ENCODE results near the gene PLEKHM3.

Gene PLEKHM3

GRCh38 chr2:208012449-208012848 lies 12.9 kb downstream of the PLEKHM3 start:
- no peak overlapping the region for H3K27ac ChIP-seq (ENCODE audit: low read depth, low read length)
- no peak overlapping the region for H3K4me3 ChIP-seq (ENCODE audit: low read depth, low read length)

GRCh38 chr2:208010506-208010905 lies 14.8 kb downstream of the PLEKHM3 start:
- Histone ChIP-seq H3K27ac (ENCODE audit: low read depth, low read length) (no peak overlapping the region), H3K9ac (ENCODE audit: low read depth, low read length) (no peak overlapping the region), H3K4me1 (ENCODE audit: control insufficient read depth, insufficient read depth, low read length) (peaks cover 21% of the 10 kb centered on the region), H3K9me3 (ENCODE audit: control insufficient read depth, insufficient read depth, low read length) (no peaks in the 10 kb centered on the region), H3K4me3 (ENCODE audit: low read depth, low read length) (no peak overlapping the region), H3K27me3 (ENCODE audit: control insufficient read depth, insufficient read depth, low read length) (no peaks in the 10 kb centered on the region), H3K36me3 (ENCODE audit: control insufficient read depth, insufficient read depth, low read length) (no peaks in the 10 kb centered on the region)

More at GRCh38 chr2:208012449-208012848, 12.9 kb downstream of the PLEKHM3 start:
- no peaks in the 10 kb centered on the region for H3K36me3 ChIP-seq (ENCODE audit: control insufficient read depth, insufficient read depth, low read length)
- H3K27me3 ChIP-seq (ENCODE audit: control insufficient read depth, insufficient read depth, low read length), result no peaks in the 10 kb centered on the region
- no peak overlapping the region for H3K9ac ChIP-seq (ENCODE audit: low read depth, low read length)
- H3K4me1 ChIP-seq (ENCODE audit: control insufficient read depth, insufficient read depth, low read length), result 0 out of 2 replicates have a peak, but pooled peaks cover 5% of the 10 kb centered on the region
- H3K9me3 ChIP-seq (ENCODE audit: control insufficient read depth, insufficient read depth, low read length), result no peaks in the 10 kb centered on the region

- no peaks in the 10 kb centered on the region for H3K9me3 ChIP-seq (ENCODE audit: control insufficient read depth, insufficient read depth, low read length)
- no peaks in the 10 kb centered on the region for H3K27me3 ChIP-seq (ENCODE audit: control insufficient read depth, insufficient read depth, low read length)
- no peak overlapping the region for H3K4me3 ChIP-seq (ENCODE audit: low read depth, low read length)
- H3K36me3 ChIP-seq (ENCODE audit: control insufficient read depth, insufficient read depth, low read length), result no peaks in the 10 kb centered on the region
- H3K4me1 ChIP-seq (ENCODE audit: control insufficient read depth, insufficient read depth, low read length), result peaks cover 21% of the 10 kb centered on the region
- H3K9ac ChIP-seq (ENCODE audit: low read depth, low read length), result no peak overlapping the region
- no peak overlapping the region for H3K27ac ChIP-seq (ENCODE audit: low read depth, low read length)
Measured at GRCh38 chr2:208006833-208007232, 18.5 kb downstream of the PLEKHM3 start.

- Histone ChIP-seq H3K27me3 (ENCODE audit: control insufficient read depth, insufficient read depth, low read length) (no peaks in the 10 kb centered on the region), H3K36me3 (ENCODE audit: control insufficient read depth, insufficient read depth, low read length) (no peaks in the 10 kb centered on the region), H3K27ac (ENCODE audit: low read depth, low read length) (no peak overlapping the region), H3K9ac (ENCODE audit: low read depth, low read length) (no peak overlapping the region), H3K4me1 (ENCODE audit: control insufficient read depth, insufficient read depth, low read length) (peaks cover 21% of the 10 kb centered on the region), H3K9me3 (ENCODE audit: control insufficient read depth, insufficient read depth, low read length) (no peaks in the 10 kb centered on the region), H3K4me3 (ENCODE audit: low read depth, low read length) (no peak overlapping the region; the same call in 1 of the 2 replicates)
Measured at GRCh38 chr2:208006337-208006736, 19.0 kb downstream of the PLEKHM3 start.

GRCh38 chr2:208001924-208002323 lies 23.4 kb downstream of the PLEKHM3 start:
- H3K9ac ChIP-seq (ENCODE audit: low read depth, low read length), result no peak overlapping the region
- H3K27me3 ChIP-seq (ENCODE audit: control insufficient read depth, insufficient read depth, low read length), result no peaks in the 10 kb centered on the region
- H3K4me3 ChIP-seq (ENCODE audit: low read depth, low read length), result no peak overlapping the region
- 0 out of 2 replicates have a peak, but pooled peaks cover 2% of the 10 kb centered on the region for H3K36me3 ChIP-seq (ENCODE audit: control insufficient read depth, insufficient read depth, low read length)
- H3K4me1 ChIP-seq (ENCODE audit: control insufficient read depth, insufficient read depth, low read length), result peaks cover 14% of the 10 kb centered on the region
- H3K9me3 ChIP-seq (ENCODE audit: control insufficient read depth, insufficient read depth, low read length), result no peaks in the 10 kb centered on the region
- no peak overlapping the region for H3K27ac ChIP-seq (ENCODE audit: low read depth, low read length)

GRCh38 chr2:208000701-208001395 lies 24.5 kb downstream of the PLEKHM3 start:
- Histone ChIP-seq H3K36me3 (ENCODE audit: control insufficient read depth, insufficient read depth, low read length) (0 out of 2 replicates have a peak, but pooled peaks cover 2% of the 10 kb centered on the region), H3K9me3 (ENCODE audit: control insufficient read depth, insufficient read depth, low read length) (no peaks in the 10 kb centered on the region), H3K4me3 (ENCODE audit: low read depth, low read length) (no peak overlapping the region), H3K9ac (ENCODE audit: low read depth, low read length) (no peak overlapping the region), H3K4me1 (ENCODE audit: control insufficient read depth, insufficient read depth, low read length) (peaks cover 3% of the 10 kb centered on the region; the same call in 1 of the 2 replicates), H3K27ac (ENCODE audit: low read depth, low read length) (no peak overlapping the region), H3K27me3 (ENCODE audit: control insufficient read depth, insufficient read depth, low read length) (no peaks in the 10 kb centered on the region)

- no peaks in the 10 kb centered on the region for H3K27me3 ChIP-seq (ENCODE audit: control insufficient read depth, insufficient read depth, low read length)
- peaks cover 2% of the 10 kb centered on the region; the same call in 1 of the 2 replicates for H3K36me3 ChIP-seq (ENCODE audit: control insufficient read depth, insufficient read depth, low read length)
- H3K9ac ChIP-seq (ENCODE audit: low read depth, low read length), result no peak overlapping the region
- no peaks in the 10 kb centered on the region for H3K9me3 ChIP-seq (ENCODE audit: control insufficient read depth, insufficient read depth, low read length)
- no peak overlapping the region for H3K27ac ChIP-seq (ENCODE audit: low read depth, low read length)
- H3K4me3 ChIP-seq (ENCODE audit: low read depth, low read length), result no peak overlapping the region
- no peaks in the 10 kb centered on the region for H3K4me1 ChIP-seq (ENCODE audit: control insufficient read depth, insufficient read depth, low read length)
Measured at GRCh38 chr2:207996848-207997247, 28.5 kb downstream of the PLEKHM3 start.

- Histone ChIP-seq H3K4me3 (ENCODE audit: low read depth, low read length) (no peak overlapping the region), H3K9me3 (ENCODE audit: control insufficient read depth, insufficient read depth, low read length) (no peaks in the 10 kb centered on the region), H3K27ac (ENCODE audit: low read depth, low read length) (no peak overlapping the region)
Measured at GRCh38 chr2:207995887-207996286, 29.4 kb downstream of the PLEKHM3 start.

GRCh38 chr2:207993151-207993763 lies 32.1 kb downstream of the PLEKHM3 start:
- Histone ChIP-seq H3K4me1 (ENCODE audit: control insufficient read depth, insufficient read depth, low read length) (no peaks in the 10 kb centered on the region), H3K27ac (ENCODE audit: low read depth, low read length) (no peak overlapping the region), H3K9ac (ENCODE audit: low read depth, low read length) (no peak overlapping the region)

More at GRCh38 chr2:207995887-207996286, 29.4 kb downstream of the PLEKHM3 start:
- Histone ChIP-seq H3K36me3 (ENCODE audit: control insufficient read depth, insufficient read depth, low read length) (peaks cover 2% of the 10 kb centered on the region; the same call in 1 of the 2 replicates), H3K4me1 (ENCODE audit: control insufficient read depth, insufficient read depth, low read length) (no peaks in the 10 kb centered on the region), H3K27me3 (ENCODE audit: control insufficient read depth, insufficient read depth, low read length) (no peaks in the 10 kb centered on the region), H3K9ac (ENCODE audit: low read depth, low read length) (no peak overlapping the region)

GRCh38 chr2:207991944-207992343 lies 33.4 kb downstream of the PLEKHM3 start:
- H3K4me3 ChIP-seq (ENCODE audit: low read depth, low read length), result no peak overlapping the region
- H3K9ac ChIP-seq (ENCODE audit: low read depth, low read length), result no peak overlapping the region
- H3K9me3 ChIP-seq (ENCODE audit: control insufficient read depth, insufficient read depth, low read length), result no peaks in the 10 kb centered on the region
- no peaks in the 10 kb centered on the region for H3K27me3 ChIP-seq (ENCODE audit: control insufficient read depth, insufficient read depth, low read length)
- no peaks in the 10 kb centered on the region; the same call in 1 of the 2 replicates for H3K36me3 ChIP-seq (ENCODE audit: control insufficient read depth, insufficient read depth, low read length)
- H3K27ac ChIP-seq (ENCODE audit: low read depth, low read length), result no peak overlapping the region
- no peaks in the 10 kb centered on the region for H3K4me1 ChIP-seq (ENCODE audit: control insufficient read depth, insufficient read depth, low read length)

More at GRCh38 chr2:207993151-207993763, 32.1 kb downstream of the PLEKHM3 start:
- Histone ChIP-seq H3K9me3 (ENCODE audit: control insufficient read depth, insufficient read depth, low read length) (no peaks in the 10 kb centered on the region), H3K36me3 (ENCODE audit: control insufficient read depth, insufficient read depth, low read length) (no peaks in the 10 kb centered on the region; the same call in 1 of the 2 replicates), H3K27me3 (ENCODE audit: control insufficient read depth, insufficient read depth, low read length) (no peaks in the 10 kb centered on the region), H3K4me3 (ENCODE audit: low read depth, low read length) (no peak overlapping the region)

GRCh38 chr2:207990784-207991183 lies 34.5 kb downstream of the PLEKHM3 start:
- no peaks in the 10 kb centered on the region for H3K4me1 ChIP-seq (ENCODE audit: control insufficient read depth, insufficient read depth, low read length)
- H3K9me3 ChIP-seq (ENCODE audit: control insufficient read depth, insufficient read depth, low read length), result no peaks in the 10 kb centered on the region
- no peak overlapping the region for H3K9ac ChIP-seq (ENCODE audit: low read depth, low read length)
- no peaks in the 10 kb centered on the region for H3K27me3 ChIP-seq (ENCODE audit: control insufficient read depth, insufficient read depth, low read length)
- no peak overlapping the region for H3K4me3 ChIP-seq (ENCODE audit: low read depth, low read length)
- H3K27ac ChIP-seq (ENCODE audit: low read depth, low read length), result no peak overlapping the region
- H3K36me3 ChIP-seq (ENCODE audit: control insufficient read depth, insufficient read depth, low read length), result no peaks in the 10 kb centered on the region; the same call in 1 of the 2 replicates
